Effector CD4-positive, alpha-beta T cell (primary cell): ENCODE data around the gene RDH5.
A peak's percentile ranks its signal among the peaks of the same experiment; 100 is the strongest.

Source experiments
- DNase-seq: peaks from one replicate; pipeline ENCODE4 v3.0.0-alpha.2; 2020
- total RNA-seq: gene quantifications from one replicate; lab custom pipeline; 2026; lab: John Stamatoyannopoulos, UW

The RDH5 gene
- 3.6 reads per million, percentile 14 among the genes with 10 or more reads in this experiment for total RNA-seq

- DNase-seq, result no peak
Observed at GRCh38 chr12:55720071-55720564, at the start of gene RDH5. Gene RDH5 (plus strand): TSS chr12:55720393. CDS start chr12:55721185, 792 bp downstream.

GRCh38 chr12:55671746-55672145, 48.4 kb upstream of the RDH5 start:
- no peak for DNase-seq

- DNase-seq, result no peak
Observed at GRCh38 chr12:55673638-55674037, 46.6 kb upstream of the RDH5 start.

GRCh38 chr12:55675666-55676065, 44.5 kb upstream of the RDH5 start:
- no peak for DNase-seq

GRCh38 chr12:55676707-55677106, 43.5 kb upstream of the RDH5 start:
- no peak for DNase-seq

GRCh38 chr12:55679691-55680090, 40.5 kb upstream of the RDH5 start:
- DNase-seq, result no peak

GRCh38 chr12:55681142-55682077, 38.8 kb upstream of the RDH5 start:
- DNase-seq, result no peak

- DNase-seq, result no peak
Observed at GRCh38 chr12:55682087-55682796, 38.0 kb upstream of the RDH5 start.

GRCh38 chr12:55683676-55684075, 36.5 kb upstream of the RDH5 start:
- DNase-seq, result no peak

- DNase-seq, result no peak
Observed at GRCh38 chr12:55684761-55685370, 35.3 kb upstream of the RDH5 start.

GRCh38 chr12:55685671-55686070, 34.5 kb upstream of the RDH5 start:
- no peak for DNase-seq

- no peak for DNase-seq
Observed at GRCh38 chr12:55686366-55687010, 33.7 kb upstream of the RDH5 start.

GRCh38 chr12:55687746-55688145, 32.4 kb upstream of the RDH5 start:
- no peak for DNase-seq

GRCh38 chr12:55688716-55689655, 31.2 kb upstream of the RDH5 start:
- DNase-seq, result no peak

GRCh38 chr12:55692631-55693322, 27.4 kb upstream of the RDH5 start:
- no peak for DNase-seq

GRCh38 chr12:55693323-55694187, 26.6 kb upstream of the RDH5 start:
- no peak for DNase-seq

- DNase-seq, result no peak
Observed at GRCh38 chr12:55694188-55694515, 26.0 kb upstream of the RDH5 start.

- no peak for DNase-seq
Observed at GRCh38 chr12:55694651-55695050, 25.5 kb upstream of the RDH5 start.

- no peak for DNase-seq
Observed at GRCh38 chr12:55695349-55695748, 24.8 kb upstream of the RDH5 start.

- no peak for DNase-seq
Observed at GRCh38 chr12:55696141-55696540, 24.1 kb upstream of the RDH5 start.
